Endothelial cell of umbilical vein (primary cell): ENCODE results near the gene HEXIM1. TPM values are rescaled to one million over a fixed set of nuclear protein-coding genes. Genes with fewer than 3 reads are reported as not detected.

Experiments used
- BruUV-seq: library from RNA; stranded (reverse); fragments of 400-500 nt; replicated peaks from 2 replicates; lab custom pipeline; 2021; lab: Mats Ljungman, UMichigan
- CTCF ChIA-PET: fragments of 300-600, 350-600 bp; sonication (Branson Sonifier 250); formaldehyde crosslinking; loops from one replicate; lab custom pipeline; 2021; ENCODE audit warnings: antibody characterized with exemption, inconsistent platforms; lab: Charles Lee
- POLR2A ChIA-PET: fragments of 300-600, 350-600 bp; sonication (Branson Sonifier 250); formaldehyde crosslinking; loops from one replicate; lab custom pipeline; 2021; ENCODE audit warnings: antibody characterized with exemption, inconsistent platforms; lab: Charles Lee
- DNase-seq: peaks from one replicate; pipeline ENCODE4 v3.0.0-alpha.2; 2011; ENCODE audit warnings: low read depth, low spot score
- FAIRE-seq: peaks from 2 replicates; lab custom pipeline; 2011; peaks lifted over from hg19 to GRCh38; lab: Jason Lieb, UNC
- H2AFZ ChIP-seq: 2 replicates; pipeline ENCODE4 v1.6.0; 2012; ENCODE audit warnings: low read depth, low read length, control low read depth, inconsistent platforms
- H3K27ac ChIP-seq: 2 replicates; pipeline ENCODE4 v1.5.1; 2011; ENCODE audit warnings: low read depth, mild to moderate bottlenecking, control low read depth, low read length, moderate library complexity; ENCODE audit not compliant: insufficient read depth
- H3K27me3 ChIP-seq, 2 experiments: 2 replicates each; pipeline versions ENCODE4 v1.6.0 to v1.6.1; 2011; ENCODE audit warnings: low read length in 2 of 2, mixed read lengths in 1 of 2; ENCODE audit not compliant: control insufficient read depth in 2 of 2, insufficient read depth in 2 of 2
- H3K36me3 ChIP-seq, 2 experiments: 2 replicates in 1 of 2; 3 replicates in 1 of 2; pipeline ENCODE4 v1.5.1; 2011; ENCODE audit warnings: low read length in 2 of 2, mild to moderate bottlenecking in 1 of 2, moderate library complexity in 1 of 2; ENCODE audit not compliant: control insufficient read depth in 2 of 2, insufficient read depth in 2 of 2; ENCODE audit errors: extremely low read depth in 1 of 2
- H3K4me1 ChIP-seq: 3 replicates; pipeline ENCODE4 v1.5.1; 2011; ENCODE audit warnings: mild to moderate bottlenecking, low read length; ENCODE audit not compliant: control insufficient read depth, insufficient read depth; ENCODE audit errors: extremely low read depth
- H3K4me2 ChIP-seq: 2 replicates; pipeline ENCODE4 v1.6.1; 2011; ENCODE audit warnings: low read length, control low read depth, mixed read lengths; ENCODE audit not compliant: insufficient read depth
- H3K4me3 ChIP-seq, 3 experiments: fragments of 200-600 bp in 1 of 3; sonication (generic), shearing (Covaris generic) in 1 of 3; replicated peaks in 1 of 3; 2 replicates each; pipeline ENCODE4 v1.5.1; 2011 to 2016; ENCODE audit warnings: control low read depth in 3 of 3, low read length in 3 of 3, mild to moderate bottlenecking in 2 of 3, inconsistent platforms in 1 of 3, low read depth in 1 of 3, moderate library complexity in 1 of 3; ENCODE audit not compliant: insufficient read depth in 1 of 3
- H3K79me2 ChIP-seq: 2 replicates; pipeline ENCODE4 v1.6.0; 2012; ENCODE audit warnings: low read length, inconsistent platforms; ENCODE audit not compliant: control insufficient read depth, insufficient read depth
- H3K9ac ChIP-seq: replicated peaks from 2 replicates; pipeline ENCODE3; 2011; ENCODE audit warnings: low read length, control low read depth; ENCODE audit not compliant: insufficient read depth; ENCODE audit errors: extremely low read depth
- H3K9me1 ChIP-seq: replicated peaks from 3 replicates; pipeline ENCODE4 v1.6.0; 2011; ENCODE audit warnings: mild to moderate bottlenecking, low read length; ENCODE audit not compliant: control insufficient read depth, insufficient read depth; ENCODE audit errors: extremely low read depth
- H3K9me3 ChIP-seq: replicated peaks from 2 replicates; pipeline ENCODE4 v1.5.1; 2012; ENCODE audit warnings: low read length, inconsistent platforms; ENCODE audit not compliant: control insufficient read depth, insufficient read depth
- H4K20me1 ChIP-seq: replicated peaks from 2 replicates; pipeline ENCODE3; 2011; ENCODE audit warnings: mild to moderate bottlenecking, low read length; ENCODE audit not compliant: control insufficient read depth, insufficient read depth; ENCODE audit errors: extremely low read depth
- EZH2 ChIP-seq: IDR thresholded peaks from 2 replicates; pipeline ENCODE4 v1.6.1; 2012; ENCODE audit warnings: borderline replicate concordance, low read depth, mild to moderate bottlenecking, moderate library complexity, low read length, inconsistent platforms; ENCODE audit not compliant: severe bottlenecking
- FOS ChIP-seq: IDR thresholded peaks from 2 replicates; pipeline ENCODE4 v1.6.1; 2011; ENCODE audit warnings: mild to moderate bottlenecking, low read length, moderate library complexity, borderline replicate concordance; ENCODE audit not compliant: insufficient read depth
- GATA2 ChIP-seq: IDR thresholded peaks from 2 replicates; pipeline ENCODE4 v1.7.0; 2011; ENCODE audit warnings: low read depth, mild to moderate bottlenecking, moderate library complexity, mixed read lengths, low read length; ENCODE audit not compliant: insufficient read length, insufficient read depth
- JUN ChIP-seq: IDR thresholded peaks from 2 replicates; pipeline ENCODE4 v1.6.1; 2011; ENCODE audit warnings: borderline replicate concordance, low read depth; ENCODE audit not compliant: insufficient read length, insufficient read depth
- MAX ChIP-seq: IDR thresholded peaks from 2 replicates; pipeline ENCODE4 v1.6.1; 2011; ENCODE audit not compliant: insufficient read depth, insufficient read length
- MYC ChIP-seq: IDR thresholded peaks from one replicate; pipeline ENCODE4 v1.6.1; 2011; ENCODE audit warnings: mild to moderate bottlenecking, low read depth, low read length
- POLR2A ChIP-seq: IDR thresholded peaks from 2 replicates; pipeline ENCODE4 v1.6.1; 2012; ENCODE audit warnings: low read depth, mild to moderate bottlenecking, control low read depth, low read length
- POLR2AphosphoS5 ChIP-seq: IDR thresholded peaks from 2 replicates; pipeline ENCODE4 v1.6.1; 2012; ENCODE audit warnings: low read depth, mild to moderate bottlenecking, control low read depth, low read length, moderate library complexity; ENCODE audit not compliant: insufficient read depth
- dilution Hi-C: fragments of 300-500 bp; cut with MboI; formaldehyde crosslinking; loops from one replicate; pipeline ENCODE4 v1.15.0; 2019; ENCODE audit warnings: low sequenced_read_pairs; ENCODE audit not compliant: extremely low pct_ligation_motif_present
- intact Hi-C: fragments of 100-400 bp; cut with micrococcal nuclease; formaldehyde crosslinking; loops from one replicate; pipeline ENCODE4 v1.10.0; 2022
- microRNA-seq: library from miRNA; unstranded; fragments of <30 nt; microRNA quantifications from one replicate; pipeline ENCODE4 v1.2.0, GENCODE V29; 2021; ENCODE audit warnings: borderline number of aligned reads, borderline replicate concordance
- polyA plus RNA-seq, 4 experiments: library from polyadenylated mRNA; depleted of rRNA in 3 of 4; stranded (reverse) in 3 of 4; unstranded in 1 of 4; fragments of >200 nt; gene quantifications; 2 replicates each; pipeline versions ENCODE4 v1.2.1 to v1.2.3, GENCODE V29; 2011 to 2012; ENCODE audit warnings: missing spikeins in 1 of 4
- small RNA-seq: library from RNA; depleted of rRNA; stranded (forward); fragments of <200 nt; gene quantifications from one replicate; pipeline ENCODE3, GENCODE V24; 2012; ENCODE audit warnings: low replicate concordance, low read depth; ENCODE audit not compliant: insufficient read depth, insufficient read length
- total RNA-seq: library from RNA; stranded (reverse); gene quantifications from 2 replicates; pipeline ENCODE4 v1.2.3, GENCODE V29; 2021
- TF ChIP-seq, protein P1 (sequence below), 2 donors: IDR thresholded peaks; 1 replicate in 1 of 2; 2 replicates in 1 of 2; pipeline ENCODE4 v1.5.1; 2011; ENCODE audit warnings: low read length in 2 of 2, mild to moderate bottlenecking in 2 of 2, moderate library complexity in 2 of 2, control low read depth in 1 of 2, inconsistent platforms in 1 of 2, low read depth in 1 of 2; ENCODE audit not compliant: insufficient read depth in 1 of 2; ENCODE audit errors: extremely low read depth in 1 of 2

Gene HEXIM1
- total and polyA plus RNA-seq, 2 donors (not counting 3 experiments of a cell fraction or from before 2014, with no cell fraction given): 7.0 to 20.0 TPM

DNA sequence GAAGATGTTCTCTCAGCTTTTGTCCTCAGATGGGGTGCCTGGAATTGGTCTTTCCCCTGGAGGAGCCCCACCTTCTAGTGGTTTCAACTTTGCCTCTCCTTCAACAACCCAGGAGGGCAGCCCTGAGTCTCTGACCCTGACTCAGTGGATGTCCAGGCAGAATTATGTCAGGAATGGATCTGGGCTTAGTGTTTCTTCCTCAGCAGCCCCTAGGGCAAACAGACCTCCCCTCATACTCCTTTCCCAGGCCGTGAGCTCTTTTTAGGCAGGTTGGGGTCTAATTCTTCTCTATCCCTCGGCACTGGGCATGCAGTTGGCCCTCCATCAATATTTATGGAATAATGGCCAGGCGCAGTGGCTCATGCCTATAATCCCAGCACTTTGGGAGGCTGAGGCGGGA is 53.2 kb downstream of the HEXIM1 start:
- POLR2A ChIA-PET: interaction anchor here (0.7 kb wide), 1 partner anchor 62 kb away, joined by 4 read pairs; no protein-coding TSS in a partner anchor
- Histone ChIP-seq H3K4me3 (no peak overlapping the region), H3K9ac (no peak overlapping the region), H3K27me3 (no peaks in the 10 kb centered on the region), H3K9me1 (no peaks in the 10 kb centered on the region), H3K79me2 (no peaks in the 10 kb centered on the region), H3K36me3 (no peaks in the 10 kb centered on the region), H2AFZ (no peak overlapping the region), H3K27ac (no peak overlapping the region), H4K20me1 (no peaks in the 10 kb centered on the region), H3K4me2 (no peak overlapping the region), H3K9me3 (no peaks in the 10 kb centered on the region), H3K4me1 (peaks cover 2% of the 10 kb centered on the region)
- intact Hi-C loops: no loop called here
- dilution Hi-C loops: no loop called here
- CTCF ChIA-PET: interaction anchor here (0.7 to 10.5 kb wide), 6 partner anchors 18 to 68 kb away, joined by 3 to 476 read pairs (median 8); partner anchors contain the start of genes ACBD4 and PLCD3
- FAIRE-seq (no peak), DNase-seq (no peak)
- no peak for TF ChIP-seq FOS
- TF ChIP-seq MYC: no peak
- TF ChIP-seq JUN: no peak
- no peak for TF ChIP-seq GATA2
- TF ChIP-seq EZH2: no peak
- no peak for TF ChIP-seq MAX
- no peak for TF ChIP-seq POLR2AphosphoS5
- no peak for TF ChIP-seq POLR2A
- TF ChIP-seq, protein P1, sequence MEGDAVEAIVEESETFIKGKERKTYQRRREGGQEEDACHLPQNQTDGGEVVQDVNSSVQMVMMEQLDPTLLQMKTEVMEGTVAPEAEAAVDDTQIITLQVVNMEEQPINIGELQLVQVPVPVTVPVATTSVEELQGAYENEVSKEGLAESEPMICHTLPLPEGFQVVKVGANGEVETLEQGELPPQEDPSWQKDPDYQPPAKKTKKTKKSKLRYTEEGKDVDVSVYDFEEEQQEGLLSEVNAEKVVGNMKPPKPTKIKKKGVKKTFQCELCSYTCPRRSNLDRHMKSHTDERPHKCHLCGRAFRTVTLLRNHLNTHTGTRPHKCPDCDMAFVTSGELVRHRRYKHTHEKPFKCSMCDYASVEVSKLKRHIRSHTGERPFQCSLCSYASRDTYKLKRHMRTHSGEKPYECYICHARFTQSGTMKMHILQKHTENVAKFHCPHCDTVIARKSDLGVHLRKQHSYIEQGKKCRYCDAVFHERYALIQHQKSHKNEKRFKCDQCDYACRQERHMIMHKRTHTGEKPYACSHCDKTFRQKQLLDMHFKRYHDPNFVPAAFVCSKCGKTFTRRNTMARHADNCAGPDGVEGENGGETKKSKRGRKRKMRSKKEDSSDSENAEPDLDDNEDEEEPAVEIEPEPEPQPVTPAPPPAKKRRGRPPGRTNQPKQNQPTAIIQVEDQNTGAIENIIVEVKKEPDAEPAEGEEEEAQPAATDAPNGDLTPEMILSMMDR (IDR thresholded peaks at IDR 0.05; ENCODE audit: extremely low read depth in 1 of 2, insufficient read depth in 1 of 2, low read depth in 1 of 2, low read length in 2 of 2): no peak
- no TSS peak for BruUV-seq

Small RNA genes lying within 50 kb of the gene (microRNA-seq; reads per million reads assigned to microRNA genes)
- gene MIR6784: not detected

Small RNA genes lying within 50 kb of the gene (small RNA-seq; reads per million reads assigned to genes)
- not detected for gene MIR6784

Other genes starting within 250 kb of the HEXIM1 start
- gene EFTUD2, start 249.0 kb upstream of the HEXIM1 start, total RNA-seq: 170 and 171 TPM in 2 replicates
- 118 and 125 TPM in 2 replicates for gene EFTUD2, start 249.0 kb upstream of the HEXIM1 start, polyA plus RNA-seq
- 0.42 TPM in 1 of 2 replicates, not detected in the other for gene GFAP, start 233.0 kb upstream of the HEXIM1 start, total RNA-seq
- gene GFAP, start 233.0 kb upstream of the HEXIM1 start, polyA plus RNA-seq: 0.07 and 0.16 TPM in 2 replicates
- 48.4 and 50.3 TPM in 2 replicates for gene KIF18B, start 200.7 kb upstream of the HEXIM1 start, total RNA-seq
- gene KIF18B, start 200.7 kb upstream of the HEXIM1 start, polyA plus RNA-seq: 24.5 and 25.2 TPM in 2 replicates
- gene C1QL1, start 180.2 kb upstream of the HEXIM1 start, total RNA-seq: 0.35 TPM in 2 replicates
- 0.72 and 0.75 TPM in 2 replicates for gene C1QL1, start 180.2 kb upstream of the HEXIM1 start, polyA plus RNA-seq
- 29.0 and 30.8 TPM in 2 replicates for gene DCAKD, start 96.8 kb upstream of the HEXIM1 start, total RNA-seq
- 36.5 and 39.1 TPM in 2 replicates for gene DCAKD, start 96.8 kb upstream of the HEXIM1 start, polyA plus RNA-seq
- gene NMT1, start 87.2 kb upstream of the HEXIM1 start, total RNA-seq: 126 and 135 TPM in 2 replicates
- gene NMT1, start 87.2 kb upstream of the HEXIM1 start, polyA plus RNA-seq: 25.7 and 37.6 TPM in 2 replicates
- gene PLCD3, start 16.0 kb upstream of the HEXIM1 start, total RNA-seq: 35.0 and 43.1 TPM in 2 replicates
- gene PLCD3, start 16.0 kb upstream of the HEXIM1 start, polyA plus RNA-seq: 30.4 and 42.0 TPM in 2 replicates
- gene ACBD4, start 12.8 kb upstream of the HEXIM1 start, total RNA-seq: 6.7 and 7.5 TPM in 2 replicates
- 4.5 and 4.7 TPM in 2 replicates for gene ACBD4, start 12.8 kb upstream of the HEXIM1 start, polyA plus RNA-seq
- gene HEXIM2, start 13.4 kb downstream of the HEXIM1 start, total RNA-seq: 3.8 and 4.3 TPM in 2 replicates
- gene HEXIM2, start 13.4 kb downstream of the HEXIM1 start, polyA plus RNA-seq: 2.9 and 3.7 TPM in 2 replicates
- 1.6 and 1.7 TPM in 2 replicates for gene FMNL1, start 73.4 kb downstream of the HEXIM1 start, total RNA-seq
- gene FMNL1, start 73.4 kb downstream of the HEXIM1 start, polyA plus RNA-seq: 0.30 and 0.95 TPM in 2 replicates
- not detected in 2 replicates for gene SPATA32, start 113.6 kb downstream of the HEXIM1 start, total RNA-seq
- gene SPATA32, start 113.6 kb downstream of the HEXIM1 start, polyA plus RNA-seq: not detected in 2 replicates
- gene MAP3K14, start 168.5 kb downstream of the HEXIM1 start, total RNA-seq: 7.9 and 9.8 TPM in 2 replicates
- gene MAP3K14, start 168.5 kb downstream of the HEXIM1 start, polyA plus RNA-seq: 5.4 and 6.4 TPM in 2 replicates